DND-41 (cell line): ENCODE measurements around the gene CD177.

Source experiments
- EZH2 ChIP-seq: IDR thresholded peaks from 3 replicates; pipeline ENCODE4 v1.6.1; 2012; ENCODE audit warnings: borderline replicate concordance, low read depth, mild to moderate bottlenecking, moderate library complexity, low read length, inconsistent platforms; ENCODE audit not compliant: severe bottlenecking
- TF ChIP-seq, protein P1 (sequence below): IDR thresholded peaks from 2 replicates; pipeline ENCODE4 v1.5.1; 2012; ENCODE audit warnings: borderline replicate concordance, low read length, moderate library complexity, mild to moderate bottlenecking; ENCODE audit not compliant: poor library complexity, severe bottlenecking; ENCODE audit errors: extremely low read depth

DNA sequence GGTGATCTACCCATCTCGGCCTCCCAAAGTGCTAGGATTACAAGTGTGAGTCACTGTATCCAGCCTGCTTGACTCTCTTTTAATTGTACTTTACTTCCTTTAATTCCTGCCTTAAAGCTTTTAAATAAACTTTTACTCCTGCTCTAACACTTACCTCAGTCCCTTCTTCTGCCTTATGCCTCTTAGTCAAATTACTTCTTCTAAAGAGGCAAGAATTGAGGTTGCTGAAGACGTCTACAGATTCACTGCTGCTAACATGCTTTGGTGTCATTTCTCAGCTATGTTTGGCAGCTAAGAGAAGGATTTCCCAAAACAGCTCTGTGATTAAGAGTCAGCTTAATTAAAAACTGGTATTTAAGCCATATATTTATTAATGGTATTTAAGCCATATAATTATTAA is 32.9 kb upstream of the CD177 start:
- TF ChIP-seq, protein P1, sequence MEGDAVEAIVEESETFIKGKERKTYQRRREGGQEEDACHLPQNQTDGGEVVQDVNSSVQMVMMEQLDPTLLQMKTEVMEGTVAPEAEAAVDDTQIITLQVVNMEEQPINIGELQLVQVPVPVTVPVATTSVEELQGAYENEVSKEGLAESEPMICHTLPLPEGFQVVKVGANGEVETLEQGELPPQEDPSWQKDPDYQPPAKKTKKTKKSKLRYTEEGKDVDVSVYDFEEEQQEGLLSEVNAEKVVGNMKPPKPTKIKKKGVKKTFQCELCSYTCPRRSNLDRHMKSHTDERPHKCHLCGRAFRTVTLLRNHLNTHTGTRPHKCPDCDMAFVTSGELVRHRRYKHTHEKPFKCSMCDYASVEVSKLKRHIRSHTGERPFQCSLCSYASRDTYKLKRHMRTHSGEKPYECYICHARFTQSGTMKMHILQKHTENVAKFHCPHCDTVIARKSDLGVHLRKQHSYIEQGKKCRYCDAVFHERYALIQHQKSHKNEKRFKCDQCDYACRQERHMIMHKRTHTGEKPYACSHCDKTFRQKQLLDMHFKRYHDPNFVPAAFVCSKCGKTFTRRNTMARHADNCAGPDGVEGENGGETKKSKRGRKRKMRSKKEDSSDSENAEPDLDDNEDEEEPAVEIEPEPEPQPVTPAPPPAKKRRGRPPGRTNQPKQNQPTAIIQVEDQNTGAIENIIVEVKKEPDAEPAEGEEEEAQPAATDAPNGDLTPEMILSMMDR = no peak
- no peak for TF ChIP-seq EZH2
